Breast epithelium (tissue), 4 donors: ENCODE measurements around the gene GRIP1. TPM values are rescaled to one million over a fixed set of nuclear protein-coding genes. Genes with fewer than 3 reads are reported as not detected.

ENCODE experiments used
- DNase-seq, 2 donors: peaks; one replicate each; pipeline ENCODE4 v3.0.0-alpha.2; 2019; ENCODE audit warnings: low spot score in 2 of 2
- H3K27ac ChIP-seq, 2 donors: fragments of 200-600 bp; sonication (generic) in 1 of 2; one replicate each; pipeline ENCODE4 v1.5.1; 2016 to 2019; ENCODE audit warnings: mild to moderate bottlenecking in 1 of 2
- H3K27me3 ChIP-seq, 2 donors: fragments of 200-600 bp; sonication (generic) in 1 of 2; one replicate each; pipeline versions ENCODE4 v1.5.1 to v1.6.0; 2017 to 2019; ENCODE audit warnings: control low read depth in 1 of 2, mild to moderate bottlenecking in 1 of 2
- H3K36me3 ChIP-seq: fragments of 200-600 bp; one replicate; pipeline ENCODE4 v1.5.1; 2019
- H3K4me1 ChIP-seq, 2 donors: fragments of 200-600 bp; sonication (generic); one replicate each; pipeline ENCODE4 v1.5.1; 2016 to 2019; ENCODE audit warnings: control low read depth in 1 of 2
- H3K4me3 ChIP-seq, 3 donors: fragments of 200-600 bp; sonication (generic); 1 replicate in 2 of 3; 2 replicates in 1 of 3; pipeline ENCODE4 v1.5.1; 2016 to 2019; ENCODE audit warnings: mild to moderate bottlenecking in 3 of 3, moderate library complexity in 2 of 3
- H3K9me3 ChIP-seq, 2 donors: fragments of 200-600 bp; sonication (generic) in 1 of 2; one replicate each; pipeline ENCODE4 v1.5.1; 2016 to 2019; ENCODE audit warnings: control low read depth in 1 of 2
- POLR2A ChIP-seq: fragments of 450-650 bp; IDR thresholded peaks from one replicate; pipeline ENCODE4 v1.6.1; 2016; ENCODE audit warnings: antibody characterized with exemption, mild to moderate bottlenecking, moderate library complexity
- POLR2AphosphoS5 ChIP-seq, 3 donors: sonication (generic); formaldehyde crosslinking; IDR thresholded peaks; one replicate each; pipeline ENCODE4 v1.6.1; 2017; ENCODE audit warnings: antibody characterized with exemption in 3 of 3
- intact Hi-C: fragments of 100-400 bp; cut with DNase I; formaldehyde crosslinking; loops from one replicate; pipeline ENCODE4 v1.15.1; 2023; ENCODE audit warnings: low total_unique reads
- total RNA-seq, 3 donors: library from RNA; depleted of rRNA; stranded (reverse); fragments of >200 nt; gene quantifications; one replicate each; pipeline ENCODE4 v1.1.0, GENCODE V29; 2016
- TF ChIP-seq, protein P1 (sequence below), 3 donors: fragments of 450-650 bp; IDR thresholded peaks; one replicate each; pipeline ENCODE4 v1.5.1; 2016 to 2017; ENCODE audit warnings: antibody characterized with exemption in 3 of 3, mild to moderate bottlenecking in 3 of 3, moderate library complexity in 3 of 3

Gene GRIP1
- total RNA-seq, 3 donors from 2014 or later, result 0.48 to 6.3 (median 2.9) TPM

DNA sequence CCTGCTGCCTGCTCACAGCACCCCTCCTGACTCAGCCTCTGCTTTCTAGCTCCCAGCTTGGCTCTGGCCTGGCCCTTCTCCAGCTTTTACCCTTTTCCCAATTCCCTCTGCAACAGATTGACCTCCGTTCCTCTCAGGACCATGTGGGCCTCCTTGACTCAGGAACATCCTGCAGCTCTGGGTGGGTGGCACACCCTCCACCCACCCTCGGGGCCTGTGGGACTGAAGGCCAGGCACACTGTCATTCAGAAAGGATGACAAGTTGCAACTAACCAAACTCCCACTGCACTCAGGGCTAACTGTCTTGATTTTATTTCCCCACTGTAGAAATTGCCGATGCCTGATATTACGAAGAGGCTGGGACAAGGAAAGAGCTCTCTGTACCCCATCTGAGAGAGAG, 317.2 kb downstream of the GRIP1 start:
- no peak for DNase-seq
- Histone ChIP-seq H3K27ac (no peak overlapping the region), H3K9me3 (no peaks in the 10 kb centered on the region), H3K27me3 (no peaks in the 10 kb centered on the region), H3K36me3 (no peaks in the 10 kb centered on the region), H3K4me3 (no peak overlapping the region), H3K4me1 (no peaks in the 10 kb centered on the region)
- no peak for TF ChIP-seq POLR2A
- TF ChIP-seq, protein P1, sequence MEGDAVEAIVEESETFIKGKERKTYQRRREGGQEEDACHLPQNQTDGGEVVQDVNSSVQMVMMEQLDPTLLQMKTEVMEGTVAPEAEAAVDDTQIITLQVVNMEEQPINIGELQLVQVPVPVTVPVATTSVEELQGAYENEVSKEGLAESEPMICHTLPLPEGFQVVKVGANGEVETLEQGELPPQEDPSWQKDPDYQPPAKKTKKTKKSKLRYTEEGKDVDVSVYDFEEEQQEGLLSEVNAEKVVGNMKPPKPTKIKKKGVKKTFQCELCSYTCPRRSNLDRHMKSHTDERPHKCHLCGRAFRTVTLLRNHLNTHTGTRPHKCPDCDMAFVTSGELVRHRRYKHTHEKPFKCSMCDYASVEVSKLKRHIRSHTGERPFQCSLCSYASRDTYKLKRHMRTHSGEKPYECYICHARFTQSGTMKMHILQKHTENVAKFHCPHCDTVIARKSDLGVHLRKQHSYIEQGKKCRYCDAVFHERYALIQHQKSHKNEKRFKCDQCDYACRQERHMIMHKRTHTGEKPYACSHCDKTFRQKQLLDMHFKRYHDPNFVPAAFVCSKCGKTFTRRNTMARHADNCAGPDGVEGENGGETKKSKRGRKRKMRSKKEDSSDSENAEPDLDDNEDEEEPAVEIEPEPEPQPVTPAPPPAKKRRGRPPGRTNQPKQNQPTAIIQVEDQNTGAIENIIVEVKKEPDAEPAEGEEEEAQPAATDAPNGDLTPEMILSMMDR (IDR thresholded peaks at IDR 0.05), result no peak
- no peak for TF ChIP-seq POLR2AphosphoS5 (IDR thresholded peaks at IDR 0.05)
- intact Hi-C loops, result no loop called here

DNA sequence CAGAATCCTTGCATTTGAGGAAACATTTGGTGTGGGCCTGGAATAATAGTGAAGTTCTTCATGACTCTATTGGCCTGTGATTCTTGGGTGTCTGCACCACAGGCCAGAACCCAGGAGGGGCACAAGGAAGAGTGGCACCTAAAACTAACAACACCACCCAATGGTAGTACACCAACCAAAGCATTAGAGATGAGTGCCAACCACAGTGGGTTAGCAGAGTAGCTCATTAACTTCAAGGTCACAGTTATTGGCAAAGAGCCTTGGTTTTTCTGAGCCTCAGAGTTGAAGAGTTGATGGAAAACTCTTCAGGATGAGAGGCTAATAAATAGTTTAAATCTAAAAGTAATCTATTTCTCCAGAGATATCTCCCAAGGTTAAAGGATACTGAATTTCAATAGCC, 319.6 kb downstream of the GRIP1 start:
- H3K4me3 ChIP-seq, result no peak overlapping the region
- TF ChIP-seq, protein P1 (IDR thresholded peaks at IDR 0.05), result no peak
- TF ChIP-seq POLR2A, result no peak
- TF ChIP-seq POLR2AphosphoS5 (IDR thresholded peaks at IDR 0.05), result no peak
- no peak for DNase-seq

DNA sequence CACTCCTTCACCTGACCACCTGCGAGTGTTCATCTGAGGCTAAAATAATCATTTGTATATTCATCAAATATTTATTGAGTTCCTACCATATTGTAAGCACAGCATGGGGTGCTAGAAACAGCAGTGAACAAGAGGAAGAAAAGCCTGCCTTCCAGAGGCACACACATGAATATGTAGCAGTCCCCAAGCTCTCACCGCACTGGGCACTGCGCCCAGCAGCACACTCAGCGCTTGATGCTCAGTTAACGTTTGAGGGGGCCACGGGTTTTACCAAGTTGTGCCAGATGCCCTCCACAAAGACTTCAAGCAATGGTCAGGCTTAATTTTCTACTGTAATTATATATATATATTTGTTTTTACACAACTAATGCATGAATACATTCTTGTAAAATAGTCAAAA, 324.6 kb downstream of the GRIP1 start:
- intact Hi-C loops, result no loop called here
- Histone ChIP-seq H3K27me3 (no peaks in the 10 kb centered on the region), H3K36me3 (no peaks in the 10 kb centered on the region), H3K4me3 (no peak overlapping the region), H3K27ac (no peak overlapping the region), H3K9me3 (no peaks in the 10 kb centered on the region), H3K4me1 (no peaks in the 10 kb centered on the region)
- DNase-seq, result no peak
- no peak for TF ChIP-seq POLR2AphosphoS5 (IDR thresholded peaks at IDR 0.05)
- TF ChIP-seq, protein P1 (IDR thresholded peaks at IDR 0.05), result no peak

More for the DNA sequence above, 319.6 kb downstream of the GRIP1 start:
- no peak overlapping the region for H3K27ac ChIP-seq
- H3K9me3 ChIP-seq, result no peaks in the 10 kb centered on the region
- H3K4me1 ChIP-seq, result no peaks in the 10 kb centered on the region
- H3K36me3 ChIP-seq, result no peaks in the 10 kb centered on the region
- intact Hi-C loops, result no loop called here
- H3K27me3 ChIP-seq, result no peaks in the 10 kb centered on the region

DNA sequence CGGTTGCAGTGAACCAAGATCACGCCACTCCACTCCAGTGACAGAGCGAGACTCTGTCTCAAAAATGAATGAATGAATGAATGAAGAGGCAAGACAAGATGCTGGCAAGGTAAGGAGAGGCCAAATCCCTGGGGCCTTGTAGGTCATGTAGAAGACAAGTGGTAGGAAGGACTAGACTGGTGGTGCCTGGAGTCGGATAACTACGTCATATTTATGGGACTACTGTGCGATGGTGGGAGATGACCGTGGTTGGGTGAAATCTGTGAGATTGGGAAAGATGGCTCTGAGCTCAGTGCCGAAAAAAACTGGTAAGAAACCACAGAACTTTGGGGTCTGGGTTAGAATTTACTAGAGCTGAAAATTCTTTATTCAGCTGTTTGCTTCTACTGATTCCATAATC, 326.0 kb downstream of the GRIP1 start:
- H3K36me3 ChIP-seq, result no peaks in the 10 kb centered on the region
- no peak overlapping the region for H3K27ac ChIP-seq
- H3K27me3 ChIP-seq, result no peaks in the 10 kb centered on the region
- intact Hi-C loops, result no loop called here
- no peaks in the 10 kb centered on the region for H3K4me1 ChIP-seq
- TF ChIP-seq, protein P1 (IDR thresholded peaks at IDR 0.05), result no peak
- TF ChIP-seq POLR2A (no peak), POLR2AphosphoS5 (IDR thresholded peaks at IDR 0.05) (no peak)
- no peak for DNase-seq
- H3K4me3 ChIP-seq, result no peak overlapping the region
- no peaks in the 10 kb centered on the region for H3K9me3 ChIP-seq

DNA sequence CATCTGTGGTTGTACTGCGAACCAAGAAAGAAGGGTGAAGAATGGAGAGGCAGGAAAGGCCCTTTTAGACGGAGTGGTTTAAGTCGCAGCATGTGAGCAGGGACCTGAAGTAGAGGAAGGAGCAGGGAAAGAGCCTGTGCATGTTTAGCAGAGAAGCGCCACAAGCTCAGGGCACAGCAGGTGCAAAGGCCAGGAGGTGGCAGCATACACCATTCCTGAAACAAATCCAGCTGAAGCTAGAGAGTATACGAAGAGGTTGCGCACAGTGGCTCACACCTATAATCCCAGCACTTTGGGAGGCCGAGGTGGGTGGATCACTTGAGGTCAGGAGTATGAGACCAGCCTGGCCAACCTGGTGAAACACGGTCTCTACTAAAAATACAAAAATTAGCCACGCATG, 326.7 kb downstream of the GRIP1 start:
- H3K36me3 ChIP-seq, result no peaks in the 10 kb centered on the region
- no peaks in the 10 kb centered on the region for H3K9me3 ChIP-seq
- DNase-seq, result no peak
- no peaks in the 10 kb centered on the region for H3K27me3 ChIP-seq
- intact Hi-C loops, result no loop called here
- no peaks in the 10 kb centered on the region for H3K4me1 ChIP-seq
- TF ChIP-seq, protein P1 (IDR thresholded peaks at IDR 0.05), result peak in 1 of 3 donors; percentile 10
- TF ChIP-seq POLR2AphosphoS5 (IDR thresholded peaks at IDR 0.05) (no peak), POLR2A (no peak)
- no peak overlapping the region for H3K27ac ChIP-seq
- H3K4me3 ChIP-seq, result no peak overlapping the region
